Measurements from ENCODE around the gene SFMBT1.

- TF ChIP-seq, protein P1, sequence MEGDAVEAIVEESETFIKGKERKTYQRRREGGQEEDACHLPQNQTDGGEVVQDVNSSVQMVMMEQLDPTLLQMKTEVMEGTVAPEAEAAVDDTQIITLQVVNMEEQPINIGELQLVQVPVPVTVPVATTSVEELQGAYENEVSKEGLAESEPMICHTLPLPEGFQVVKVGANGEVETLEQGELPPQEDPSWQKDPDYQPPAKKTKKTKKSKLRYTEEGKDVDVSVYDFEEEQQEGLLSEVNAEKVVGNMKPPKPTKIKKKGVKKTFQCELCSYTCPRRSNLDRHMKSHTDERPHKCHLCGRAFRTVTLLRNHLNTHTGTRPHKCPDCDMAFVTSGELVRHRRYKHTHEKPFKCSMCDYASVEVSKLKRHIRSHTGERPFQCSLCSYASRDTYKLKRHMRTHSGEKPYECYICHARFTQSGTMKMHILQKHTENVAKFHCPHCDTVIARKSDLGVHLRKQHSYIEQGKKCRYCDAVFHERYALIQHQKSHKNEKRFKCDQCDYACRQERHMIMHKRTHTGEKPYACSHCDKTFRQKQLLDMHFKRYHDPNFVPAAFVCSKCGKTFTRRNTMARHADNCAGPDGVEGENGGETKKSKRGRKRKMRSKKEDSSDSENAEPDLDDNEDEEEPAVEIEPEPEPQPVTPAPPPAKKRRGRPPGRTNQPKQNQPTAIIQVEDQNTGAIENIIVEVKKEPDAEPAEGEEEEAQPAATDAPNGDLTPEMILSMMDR (IDR thresholded peaks at IDR 0.05), result no peak
- no peak for TF ChIP-seq POLR2A (IDR thresholded peaks at IDR 0.05)
These were observed 34.8 kb upstream of the SFMBT1 start for GRCh38 chr3:53080612-53081205.

Measured in Peyer's patch (tissue), 4 donors.